Activated CD4-positive, alpha-beta memory T cell treated with anti-CD3 and anti-CD28 coated beads for 36 hours (primary cell): ENCODE measurements around the gene SEC11A. TPM values are rescaled to one million over a fixed set of nuclear protein-coding genes. Genes with fewer than 3 reads are reported as not detected.
"Not testable (repeated sequence)": the region's sequence is repeated elsewhere in the genome, so short reads cannot be mapped to it uniquely, and the experiment has no call there.

ENCODE experiments used
- CTCF ChIA-PET: fragments of 350-600 bp; sonication (Branson Sonifier 250); formaldehyde crosslinking; loops from one replicate; lab custom pipeline; 2021; ENCODE audit warnings: antibody characterized with exemption, inconsistent platforms; lab: Charles Lee
- POLR2A ChIA-PET: fragments of 350-600 bp; sonication (Branson Sonifier 250); formaldehyde crosslinking; loops from one replicate; lab custom pipeline; 2021; ENCODE audit warnings: antibody characterized with exemption; lab: Charles Lee
- DNase-seq: peaks from one replicate; pipeline ENCODE4 v3.0.0-alpha.2; 2020
- H3K27ac Mint-ChIP-seq: one replicate; pipeline ENCODE4 v1.8.0; 2021; ENCODE audit warnings: mixed read lengths
- H3K27me3 Mint-ChIP-seq: one replicate; pipeline ENCODE4 v1.8.0; 2021; ENCODE audit warnings: mixed read lengths
- H3K36me3 Mint-ChIP-seq: one replicate; pipeline ENCODE4 v1.8.0; 2021; ENCODE audit warnings: mixed read lengths
- H3K4me1 Mint-ChIP-seq: one replicate; pipeline ENCODE4 v1.8.0; 2021; ENCODE audit warnings: low read depth, mixed read lengths
- H3K4me3 Mint-ChIP-seq: one replicate; pipeline ENCODE4 v1.8.0; 2021; ENCODE audit warnings: mild to moderate bottlenecking, mixed read lengths
- H3K9me3 Mint-ChIP-seq: one replicate; pipeline ENCODE4 v1.8.0; 2021; ENCODE audit warnings: mixed read lengths
- intact Hi-C: fragments of 100-400 bp; cut with micrococcal nuclease; formaldehyde crosslinking; loops from one replicate; pipeline ENCODE4 v1.15.1; 2023
- total RNA-seq, 2 experiments: library from RNA; stranded (reverse); gene quantifications; one replicate each; pipeline ENCODE4 v1.2.3, GENCODE V29; 2021

Gene SEC11A
- 100 to 1,000 TPM; 132 to 136 TPM for total RNA-seq

DNA sequence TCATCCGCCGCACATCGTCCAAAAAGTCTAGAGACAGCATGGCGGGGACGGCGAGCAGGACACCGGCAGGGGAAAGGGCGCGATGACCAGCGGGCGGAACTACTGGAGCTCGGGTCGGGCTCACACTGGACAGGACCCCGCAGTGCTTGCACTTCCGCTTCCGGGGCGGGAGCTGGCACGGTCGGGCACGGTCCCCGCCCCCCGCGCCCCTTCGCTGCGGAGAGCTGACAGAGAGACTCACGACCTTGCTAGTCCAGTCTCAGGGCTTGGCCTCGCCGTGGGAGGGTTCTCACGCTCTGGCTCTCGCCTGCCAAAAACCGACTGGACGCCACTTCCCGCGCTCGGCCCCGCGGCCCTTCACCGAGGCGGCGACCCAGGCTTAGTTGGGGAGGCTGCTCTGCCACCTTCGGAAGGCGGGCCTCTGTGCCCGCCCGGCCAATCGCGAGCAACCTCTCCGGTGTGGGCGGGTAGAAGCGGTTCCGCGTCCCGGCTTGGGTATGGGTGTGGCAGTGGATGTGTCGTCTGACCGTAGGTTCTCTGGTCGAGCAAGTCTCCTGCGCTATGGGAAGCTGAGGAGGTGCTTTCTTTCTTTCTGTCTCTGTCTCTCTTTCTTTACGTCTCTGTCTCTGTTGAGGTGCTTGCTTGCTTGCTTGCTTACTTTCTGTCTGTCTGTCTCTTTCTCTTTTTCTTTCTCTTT lies at the start of gene SEC11A:
Gene SEC11A, minus strand, starts transcription at position 104 of the 697 bp plus-strand sequence. Its CDS starts 64 bp downstream, at position 40.
- Mint-ChIP-seq H3K27ac (peak within 1 kb of the TSS; percentile 93), H3K4me1 (peaks cover 45% of the 10 kb centered on the region), H3K36me3 (peaks cover 14% of the 10 kb centered on the region), H3K4me3 (peak within 1 kb of the TSS; percentile 92), H3K27me3 (no peaks in the 10 kb centered on the region), H3K9me3 (no peaks in the 10 kb centered on the region)
- intact Hi-C loops: loop anchor here (1.0 to 2.0 kb wide), 5 partner anchors 9 to 61 kb away; partner anchors contain the start of genes WDR73 and ZNF592
- POLR2A ChIA-PET: interaction anchor here (0.5 to 3.2 kb wide), 22 partner anchors 9 to 264 kb away, joined by 3 to 58 read pairs (median 4); partner anchors contain the start of genes NMB, WDR73 and ZSCAN2
- CTCF ChIA-PET: interaction anchor here (0.9 to 4.6 kb wide), 11 partner anchors 9 to 117 kb away, joined by 3 to 28 read pairs (median 4); partner anchors contain the start of genes WDR73 and ZNF592
- DNase-seq: peak; percentile 96

DNA sequence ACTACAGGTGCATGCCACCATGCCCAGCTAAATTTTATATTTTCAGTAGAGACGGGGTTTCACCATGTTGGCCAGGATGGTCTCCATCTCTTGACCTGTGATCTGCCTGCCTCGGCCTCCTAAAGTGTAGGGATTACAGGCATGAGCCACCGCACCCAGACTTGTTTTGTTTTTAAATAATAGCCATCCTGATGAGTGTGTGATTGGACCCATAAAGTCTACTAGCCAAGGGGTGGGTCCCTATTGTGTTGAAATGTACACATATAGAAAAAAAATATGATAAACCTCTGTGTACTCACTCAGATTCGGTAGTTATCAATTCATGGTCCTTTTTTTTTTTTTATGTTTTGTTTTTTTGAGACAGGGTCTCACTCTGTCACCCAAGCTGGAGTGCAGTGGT lies 49.7 kb upstream of the SEC11A start:
- peaks cover 30% of the 10 kb centered on the region for H3K4me1 Mint-ChIP-seq
- POLR2A ChIA-PET: no interaction called here

GRCh38 chr15:84764989-84765388 lies 49.0 kb upstream of the SEC11A start:
- peaks cover 27% of the 10 kb centered on the region for H3K4me1 Mint-ChIP-seq
- CTCF ChIA-PET: no interaction called here
- POLR2A ChIA-PET: no interaction called here
- peak overlapping the region; percentile 8 for H3K27ac Mint-ChIP-seq
- intact Hi-C loops: loop anchor here (5.0 kb wide), 1 partner anchor 217 kb away; the partner anchor contains the start of gene PDE8A
- peaks cover 25% of the 10 kb centered on the region for H3K36me3 Mint-ChIP-seq
- no peaks in the 10 kb centered on the region for H3K9me3 Mint-ChIP-seq
- no peak overlapping the region for H3K4me3 Mint-ChIP-seq
- DNase-seq: no peak
- no peaks in the 10 kb centered on the region for H3K27me3 Mint-ChIP-seq

More for the DNA sequence above, 49.7 kb upstream of the SEC11A start:
- Mint-ChIP-seq H3K36me3 (peaks cover 25% of the 10 kb centered on the region), H3K27ac (no peak overlapping the region), H3K4me3 (no peak overlapping the region), H3K9me3 (no peaks in the 10 kb centered on the region), H3K27me3 (no peaks in the 10 kb centered on the region)
- DNase-seq: no peak
- CTCF ChIA-PET: no interaction called here
- intact Hi-C loops: no loop called here

- peaks cover 24% of the 10 kb centered on the region for H3K4me1 Mint-ChIP-seq
- H3K27me3 Mint-ChIP-seq: no peaks in the 10 kb centered on the region
- intact Hi-C loops: loop anchor here (5.0 kb wide), 1 partner anchor 218 kb away; the partner anchor contains the start of gene PDE8A
- H3K27ac Mint-ChIP-seq: peak overlapping the region; percentile 8
- H3K36me3 Mint-ChIP-seq: peaks cover 25% of the 10 kb centered on the region
- ChIA-PET POLR2A (no interaction called here), CTCF (interaction anchor here (0.9 kb wide), 1 partner anchor 109 kb away, joined by 3 read pairs; no protein-coding TSS in a partner anchor)
- DNase-seq: no peak
- H3K4me3 Mint-ChIP-seq: no peak overlapping the region
- no peaks in the 10 kb centered on the region for H3K9me3 Mint-ChIP-seq
These were observed 48.6 kb upstream of the SEC11A start for GRCh38 chr15:84764585-84764984.

DNA sequence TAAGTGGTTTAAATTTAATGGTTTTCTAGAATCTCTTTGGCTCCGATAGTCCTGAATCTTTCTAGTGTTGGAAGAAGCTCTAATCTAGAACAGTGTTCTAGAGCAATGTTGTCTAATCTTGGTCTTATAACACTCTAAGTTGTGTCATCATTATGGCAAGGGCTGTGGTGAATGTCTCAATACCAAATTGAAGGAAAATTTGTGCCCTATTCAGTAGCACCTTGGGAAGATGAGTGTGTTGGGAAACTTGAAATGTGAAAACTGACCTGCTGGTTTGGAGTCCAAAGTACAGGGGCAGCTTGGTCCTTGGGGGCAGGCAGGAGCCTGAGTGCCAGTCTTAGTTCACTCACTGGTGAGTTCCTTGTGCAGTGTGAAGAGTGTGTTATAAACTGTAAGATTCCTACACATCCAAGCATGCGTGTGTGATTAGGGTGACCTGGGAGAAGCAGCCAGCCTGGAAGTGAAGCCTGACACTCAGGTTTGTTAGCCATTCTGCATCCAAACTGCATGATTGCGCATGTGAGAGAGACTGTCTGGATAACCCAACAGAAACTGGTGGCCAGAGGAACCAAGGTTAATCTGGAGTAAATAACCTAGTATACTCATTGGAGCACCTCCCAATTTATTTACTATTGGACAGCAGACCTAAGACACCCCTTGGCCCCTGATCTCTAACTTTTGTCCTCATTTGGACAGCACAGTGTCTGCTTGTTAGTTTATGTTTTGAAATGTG lies 47.1 kb upstream of the SEC11A start:
- intact Hi-C loops: loop anchor here (1.0 to 5.0 kb wide), 2 partner anchors 158 to 219 kb away; partner anchors contain the start of gene PDE8A
- Mint-ChIP-seq H3K36me3 (peaks cover 15% of the 10 kb centered on the region), H3K27ac (no peak overlapping the region), H3K4me1 (peaks cover 20% of the 10 kb centered on the region), H3K4me3 (no peak overlapping the region), H3K27me3 (no peaks in the 10 kb centered on the region), H3K9me3 (no peaks in the 10 kb centered on the region)
- ChIA-PET CTCF (no interaction called here), POLR2A (no interaction called here)
- DNase-seq: no peak

GRCh38 chr15:84761607-84762131 lies 45.7 kb upstream of the SEC11A start:
- CTCF ChIA-PET: interaction anchor here (1.2 kb wide), 1 partner anchor 14 kb away, joined by 5 read pairs; no protein-coding TSS in a partner anchor
- no peaks in the 10 kb centered on the region for H3K9me3 Mint-ChIP-seq
- no peak overlapping the region for H3K27ac Mint-ChIP-seq
- POLR2A ChIA-PET: no interaction called here
- peaks cover 11% of the 10 kb centered on the region for H3K36me3 Mint-ChIP-seq
- intact Hi-C loops: loop anchor here (1.0 to 5.0 kb wide), 6 partner anchors 12 to 221 kb away; partner anchors contain the start of genes PDE8A and SEC11A
- peaks cover 22% of the 10 kb centered on the region for H3K4me1 Mint-ChIP-seq
- H3K27me3 Mint-ChIP-seq: no peaks in the 10 kb centered on the region
- DNase-seq: no peak
- no peak overlapping the region for H3K4me3 Mint-ChIP-seq

GRCh38 chr15:84760219-84760618 lies 44.3 kb upstream of the SEC11A start:
- no peaks in the 10 kb centered on the region for H3K9me3 Mint-ChIP-seq
- H3K27ac Mint-ChIP-seq: no peak overlapping the region
- H3K27me3 Mint-ChIP-seq: no peaks in the 10 kb centered on the region
- ChIA-PET POLR2A (interaction anchor here (0.9 to 1.3 kb wide), 4 partner anchors 11 to 155 kb away, joined by 3 to 8 read pairs (median 4); no protein-coding TSS in a partner anchor), CTCF (interaction anchor here (1.0 to 1.2 kb wide), 2 partner anchors 11 to 13 kb away, joined by 4 to 5 read pairs; no protein-coding TSS in a partner anchor)
- intact Hi-C loops: loop anchor here (5.0 kb wide), 1 partner anchor 222 kb away; the partner anchor contains the start of gene PDE8A
- H3K4me3 Mint-ChIP-seq: no peak overlapping the region
- DNase-seq: no peak
- peaks cover 7% of the 10 kb centered on the region for H3K36me3 Mint-ChIP-seq
- H3K4me1 Mint-ChIP-seq: peaks cover 31% of the 10 kb centered on the region

DNA sequence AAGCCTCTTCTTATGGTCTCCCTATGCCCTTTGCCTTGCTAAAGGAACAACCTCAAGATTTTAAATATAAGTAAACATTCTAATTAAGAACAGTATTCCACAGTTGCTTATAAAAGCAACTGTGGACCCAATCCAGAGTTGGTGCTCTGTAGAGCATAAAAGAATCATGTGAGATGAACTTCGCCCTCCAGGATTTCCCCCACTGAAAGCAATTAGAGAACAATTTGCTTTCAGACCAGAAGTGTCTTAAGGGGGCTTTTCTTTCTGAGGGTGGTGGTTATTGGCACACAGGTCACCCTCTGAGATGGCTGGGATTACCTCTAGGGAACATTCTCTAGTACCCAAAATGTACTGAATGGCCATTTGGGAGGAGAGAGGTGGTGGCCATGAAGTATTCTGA lies 43.1 kb upstream of the SEC11A start:
- intact Hi-C loops: no loop called here
- no peaks in the 10 kb centered on the region for H3K9me3 Mint-ChIP-seq
- H3K4me3 Mint-ChIP-seq: no peak overlapping the region
- peaks cover 1% of the 10 kb centered on the region for H3K36me3 Mint-ChIP-seq
- H3K27ac Mint-ChIP-seq: no peak overlapping the region
- no peak for DNase-seq
- CTCF ChIA-PET: no interaction called here
- no peaks in the 10 kb centered on the region for H3K27me3 Mint-ChIP-seq
- POLR2A ChIA-PET: no interaction called here
- H3K4me1 Mint-ChIP-seq: peaks cover 28% of the 10 kb centered on the region

- no peak for DNase-seq
- Mint-ChIP-seq H3K9me3 (no peaks in the 10 kb centered on the region), H3K27ac (peak overlapping the region; percentile 38), H3K4me3 (no peak overlapping the region), H3K36me3 (peaks cover 10% of the 10 kb centered on the region), H3K27me3 (no peaks in the 10 kb centered on the region), H3K4me1 (peaks cover 43% of the 10 kb centered on the region)
- CTCF ChIA-PET: interaction anchor here (0.6 to 0.9 kb wide), 2 partner anchors 21 to 102 kb away, joined by 3 to 4 read pairs; partner anchors contain the start of gene WDR73
- intact Hi-C loops: no loop called here
- POLR2A ChIA-PET: interaction anchor here (0.7 to 1.0 kb wide), 2 partner anchors 20 to 124 kb away, joined by 3 to 5 read pairs; no protein-coding TSS in a partner anchor
These were observed 40.0 kb upstream of the SEC11A start for GRCh38 chr15:84755736-84756527.

DNA sequence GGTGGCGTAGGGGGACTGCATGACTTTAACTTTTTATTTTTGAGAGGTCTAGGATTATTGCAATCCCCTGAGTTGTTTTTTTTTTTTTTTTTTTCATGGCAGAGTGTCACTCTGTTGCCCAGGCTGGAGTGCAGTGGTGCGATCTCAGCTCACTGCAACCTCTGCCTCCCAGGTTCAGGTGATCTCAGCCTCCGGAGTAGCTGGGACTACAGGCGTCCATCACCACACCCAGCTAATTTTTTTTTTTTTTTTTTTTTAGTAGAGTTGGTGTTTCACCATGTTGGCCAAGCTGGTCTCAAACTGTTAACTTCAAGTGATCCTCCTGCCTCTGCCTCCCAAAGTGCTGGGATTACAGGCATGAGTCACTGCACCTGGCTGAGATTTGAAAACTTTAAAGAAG lies 39.0 kb upstream of the SEC11A start:
- H3K4me3 Mint-ChIP-seq, POLR2A ChIA-PET, intact Hi-C loops, H3K9me3 Mint-ChIP-seq, H3K27ac Mint-ChIP-seq, CTCF ChIA-PET, H3K27me3 Mint-ChIP-seq, DNase-seq: not testable (repeated sequence)
- H3K36me3 Mint-ChIP-seq: peaks cover 12% of the 10 kb centered on the region
- H3K4me1 Mint-ChIP-seq: peaks cover 53% of the 10 kb centered on the region

DNA sequence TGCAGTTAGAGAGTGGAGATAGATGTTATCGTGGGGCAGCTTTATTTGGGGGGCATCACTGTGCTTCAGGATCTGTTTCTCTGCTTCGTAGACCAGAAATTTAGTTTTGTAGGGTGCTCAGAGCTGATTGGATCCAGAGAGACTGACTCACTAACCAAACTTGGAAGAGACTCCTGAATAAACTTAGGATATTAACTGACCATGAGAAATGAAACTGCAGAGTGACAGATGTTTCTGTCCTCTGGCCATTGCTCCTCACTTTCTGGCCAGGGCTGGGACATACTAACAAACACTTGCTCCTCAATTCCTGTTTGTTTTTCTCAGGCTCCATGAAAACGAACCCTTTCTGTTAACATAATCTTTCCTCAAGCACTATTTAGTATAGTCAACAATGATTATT lies 36.8 kb upstream of the SEC11A start:
- no peaks in the 10 kb centered on the region for H3K27me3 Mint-ChIP-seq
- H3K27ac Mint-ChIP-seq: no peak overlapping the region
- peaks cover 21% of the 10 kb centered on the region for H3K36me3 Mint-ChIP-seq
- ChIA-PET CTCF (interaction anchor here (0.6 to 1.4 kb wide), 4 partner anchors 37 to 182 kb away, joined by 3 read pairs; partner anchors contain the start of gene SEC11A), POLR2A (interaction anchor here (1.4 kb wide), 1 partner anchor 37 kb away, joined by 8 read pairs; the partner anchor contains the start of gene SEC11A)
- intact Hi-C loops: no loop called here
- no peak overlapping the region for H3K4me3 Mint-ChIP-seq
- H3K9me3 Mint-ChIP-seq: no peaks in the 10 kb centered on the region
- DNase-seq: no peak
- H3K4me1 Mint-ChIP-seq: peaks cover 58% of the 10 kb centered on the region
